Keratinocyte (primary cell): ENCODE data around the gene MYH9. TPM values are rescaled to one million over a fixed set of nuclear protein-coding genes. Genes with fewer than 3 reads are reported as not detected.

Source experiments
- DNase-seq: peaks from one replicate; pipeline ENCODE4 v3.0.0-alpha.2; 2011; ENCODE audit warnings: low read depth, missing footprints, low spot score
- FAIRE-seq: peaks from 2 replicates; lab custom pipeline; 2011; peaks lifted over from hg19 to GRCh38; lab: Jason Lieb, UNC
- H2AFZ ChIP-seq: 2 replicates; pipeline ENCODE4 v1.6.0; 2012; ENCODE audit warnings: low read length, control low read depth, inconsistent platforms; ENCODE audit not compliant: control insufficient read depth
- H3K27ac ChIP-seq: 2 replicates; pipeline ENCODE4 v1.5.1; 2011; ENCODE audit warnings: low read length; ENCODE audit not compliant: control insufficient read depth, insufficient read depth
- H3K27me3 ChIP-seq: 3 replicates; pipeline ENCODE4 v1.6.0; 2011; ENCODE audit warnings: low read length; ENCODE audit not compliant: control insufficient read depth, insufficient read depth; ENCODE audit errors: extremely low read depth
- H3K36me3 ChIP-seq, 2 experiments: 2 replicates in 1 of 2; 3 replicates in 1 of 2; pipeline ENCODE4 v1.5.1; 2011; ENCODE audit warnings: low read length in 2 of 2, mild to moderate bottlenecking in 1 of 2; ENCODE audit not compliant: control insufficient read depth in 2 of 2, insufficient read depth in 2 of 2; ENCODE audit errors: extremely low read depth in 1 of 2
- H3K4me1 ChIP-seq: 3 replicates; pipeline ENCODE4 v1.5.1; 2011; ENCODE audit warnings: low read length; ENCODE audit not compliant: control insufficient read depth, insufficient read depth; ENCODE audit errors: extremely low read depth
- H3K4me2 ChIP-seq: 3 replicates; pipeline ENCODE4 v1.6.0; 2011; ENCODE audit warnings: low read depth, low read length; ENCODE audit not compliant: control insufficient read depth, insufficient read depth; ENCODE audit errors: extremely low read depth
- H3K4me3 ChIP-seq, 3 experiments: fragments of 200-600 bp in 1 of 3; sonication (generic) in 1 of 3; 2 replicates in 2 of 3; 3 replicates in 1 of 3; pipeline ENCODE4 v1.5.1; 2011 to 2016; ENCODE audit warnings: low read length in 3 of 3, mild to moderate bottlenecking in 3 of 3, control low read depth in 2 of 3, inconsistent platforms in 1 of 3, low read depth in 1 of 3, mixed read lengths in 1 of 3, mixed run types in 1 of 3, moderate library complexity in 1 of 3; ENCODE audit not compliant: control insufficient read depth in 2 of 3, insufficient read depth in 2 of 3; ENCODE audit errors: extremely low read depth in 1 of 3
- H3K79me2 ChIP-seq: 2 replicates; pipeline ENCODE4 v1.6.0; 2012; ENCODE audit warnings: low read length; ENCODE audit not compliant: control insufficient read depth, insufficient read depth
- H3K9ac ChIP-seq: 3 replicates; pipeline ENCODE4 v1.6.0; 2011; ENCODE audit warnings: low read length; ENCODE audit not compliant: control insufficient read depth, insufficient read depth; ENCODE audit errors: extremely low read depth
- H3K9me1 ChIP-seq: 3 replicates; pipeline ENCODE4 v1.6.0; 2011; ENCODE audit warnings: low read length; ENCODE audit not compliant: control insufficient read depth, insufficient read depth; ENCODE audit errors: extremely low read depth
- H3K9me3 ChIP-seq: 2 replicates; pipeline ENCODE4 v1.5.1; 2012; ENCODE audit warnings: low read depth, low read length; ENCODE audit not compliant: control insufficient read depth
- H4K20me1 ChIP-seq: 3 replicates; pipeline ENCODE4 v1.6.0; 2011; ENCODE audit warnings: low read length; ENCODE audit not compliant: control insufficient read depth, insufficient read depth; ENCODE audit errors: extremely low read depth
- CTCF ChIP-seq, 3 experiments: IDR thresholded peaks in 1 of 3; conservative IDR thresholded peaks in 1 of 3; optimal IDR thresholded peaks in 1 of 3; 2 replicates in 2 of 3; 3 replicates in 1 of 3; pipeline versions ENCODE3 to v1.5.1; 2011; ENCODE audit warnings: low read length in 3 of 3, mild to moderate bottlenecking in 3 of 3, moderate library complexity in 2 of 3, control low read depth in 1 of 3, inconsistent platforms in 1 of 3; ENCODE audit not compliant: insufficient read depth in 2 of 3; ENCODE audit errors: extremely low read depth in 1 of 3
- EZH2 ChIP-seq: IDR thresholded peaks from one replicate; pipeline ENCODE4 v1.6.1; 2012; ENCODE audit warnings: inconsistent platforms, mild to moderate bottlenecking, low read length, moderate library complexity
- dilution Hi-C: fragments of 300-500 bp; cut with MboI; formaldehyde crosslinking; loops from one replicate; pipeline ENCODE4 v1.7.0; 2020; ENCODE audit warnings: low sequenced_read_pairs; ENCODE audit not compliant: extremely low pct_ligation_motif_present
- polyA plus RNA-seq, 5 experiments: library from polyadenylated mRNA; depleted of rRNA in 3 of 5; stranded (reverse) in 3 of 5; stranded (forward) in 1 of 5; unstranded in 1 of 5; fragments of >200 nt; gene quantifications; 1 replicate in 1 of 5; 2 replicates in 3 of 5; 3 replicates in 1 of 5; pipeline versions ENCODE4 v1.2.1 to v1.2.3, GENCODE V29; 2011 to 2012; ENCODE audit warnings: missing spikeins in 2 of 5, low read depth in 1 of 5, low replicate concordance in 1 of 5

MYH9 gene
- polyA plus RNA-seq, 1 donor (not counting 4 experiments of a cell fraction or from before 2014, with no cell fraction given), result 351 TPM

- peaks cover 82 to 88% of the 10 kb centered on the region in 2 experiments for H3K36me3 ChIP-seq
- no peak overlapping the region for H3K9ac ChIP-seq
- peaks cover 49% of the 10 kb centered on the region for H4K20me1 ChIP-seq
- no peak for TF ChIP-seq EZH2
- H3K4me1 ChIP-seq, result no peaks in the 10 kb centered on the region
- H3K4me3 ChIP-seq, result no peak overlapping the region
- no peak for DNase-seq
- peaks cover 80% of the 10 kb centered on the region for H3K79me2 ChIP-seq
- H3K27me3 ChIP-seq, result no peaks in the 10 kb centered on the region
- H3K27ac ChIP-seq, result no peak overlapping the region
- H3K9me1 ChIP-seq, result no peaks in the 10 kb centered on the region
- H3K9me3 ChIP-seq, result no peaks in the 10 kb centered on the region
- dilution Hi-C loops, result no loop called here
- no peak for FAIRE-seq
- no peak overlapping the region for H2AFZ ChIP-seq
- no peak overlapping the region for H3K4me2 ChIP-seq
These were observed 87.2 kb downstream of the MYH9 start for GRCh38 chr22:36300396-36301212.

GRCh38 chr22:36299911-36300310 lies 87.9 kb downstream of the MYH9 start:
- Histone ChIP-seq H3K9me1 (no peaks in the 10 kb centered on the region), H4K20me1 (peaks cover 55% of the 10 kb centered on the region), H2AFZ (no peak overlapping the region), H3K79me2 (peaks cover 79% of the 10 kb centered on the region), H3K9ac (no peak overlapping the region), H3K4me2 (no peak overlapping the region), H3K27ac (no peak overlapping the region), H3K27me3 (no peaks in the 10 kb centered on the region), H3K36me3 (peaks cover 82 to 88% of the 10 kb centered on the region in 2 experiments), H3K4me1 (no peaks in the 10 kb centered on the region), H3K9me3 (no peaks in the 10 kb centered on the region), H3K4me3 (no peak overlapping the region)
- dilution Hi-C loops, result no loop called here
- TF ChIP-seq CTCF (optimal IDR thresholded peaks at IDR 0.05 in 1 of 3, IDR thresholded peaks at IDR 0.05 in 1 of 3, conservative IDR thresholded peaks at IDR 0.05 in 1 of 3; ENCODE audit: extremely low read depth in 1 of 3, insufficient read depth in 2 of 3, low read length in 3 of 3) (no peak), EZH2 (no peak)
- no peak for DNase-seq
- FAIRE-seq, result no peak
